Heart left ventricle (tissue), 16 donors: ENCODE results near the gene PAXX. TPM values are rescaled to one million over a fixed set of nuclear protein-coding genes. Genes with fewer than 3 reads are reported as not detected.

Source experiments
- ATAC-seq, 4 donors: fragments of 200-7000 bp; cut with Tn5 transposase; one replicate each; pipeline ENCODE4 v1.9.1; 2020 to 2022; ENCODE audit warnings: moderate library complexity in 4 of 4, mild to moderate bottlenecking in 3 of 4, moderate number of reproducible peaks in 1 of 4
- DNase-seq, 5 donors: peaks; one replicate each; pipeline ENCODE4 v3.0.0-alpha.2; 2020
- H3K27ac ChIP-seq, 12 donors: fragments of 200-600 bp; sonication (generic) in 4 of 12; one replicate each; pipeline versions ENCODE4 v1.5.0 to v1.8.0; 2016 to 2022; ENCODE audit warnings: mild to moderate bottlenecking in 2 of 12
- H3K27me3 ChIP-seq, 9 donors: fragments of 200-600 bp; sonication (generic) in 2 of 9; one replicate each; pipeline versions ENCODE4 v1.5.1 to v1.8.0; 2016 to 2022; ENCODE audit warnings: mild to moderate bottlenecking in 3 of 9
- H3K36me3 ChIP-seq, 9 donors: fragments of 200-600 bp; sonication (generic) in 2 of 9; one replicate each; pipeline versions ENCODE4 v1.5.0 to v1.8.0; 2018 to 2022; ENCODE audit warnings: mild to moderate bottlenecking in 2 of 9
- H3K4me1 ChIP-seq, 12 donors: fragments of 200-600 bp; sonication (generic) in 4 of 12; one replicate each; pipeline versions ENCODE4 v1.5.0 to v1.8.0; 2016 to 2022; ENCODE audit warnings: mild to moderate bottlenecking in 3 of 12
- H3K4me3 ChIP-seq, 12 donors: fragments of 200-600 bp; sonication (generic) in 4 of 12; one replicate each; pipeline versions ENCODE4 v1.5.0 to v1.8.0; 2017 to 2022; ENCODE audit warnings: mild to moderate bottlenecking in 9 of 12, moderate library complexity in 4 of 12
- H3K9me3 ChIP-seq, 12 donors: fragments of 200-600 bp; sonication (generic) in 4 of 12; one replicate each; pipeline versions ENCODE4 v1.5.0 to v1.8.0; 2016 to 2022; ENCODE audit warnings: mild to moderate bottlenecking in 1 of 12
- POLR2A ChIP-seq, 2 donors: fragments of 450-650 bp; IDR thresholded peaks; one replicate each; pipeline ENCODE4 v1.6.1; 2017; ENCODE audit warnings: antibody characterized with exemption in 2 of 2, mild to moderate bottlenecking in 2 of 2, moderate library complexity in 2 of 2
- WGBS, 4 donors: extraction: QIAGEN DNeasy Blood & Tissue Kit in 2 of 4; methylation state at CpG; one replicate each; pipeline versions ENCODE4 v1.1.5 to v1.1.7; 2013 to 2018; 5-methylcytosine and 5-hydroxymethylcytosine counted together
- intact Hi-C, 10 donors: fragments of 100-400 bp; cut with DNase I; formaldehyde crosslinking; loops; one replicate each; pipeline versions ENCODE4 v1.11.1 to v1.14.2; 2022
- polyA plus RNA-seq, 2 donors: library from polyadenylated mRNA; stranded (reverse); fragments of 200-250 nt; gene quantifications; one replicate each; pipeline ENCODE4 v1.2.3, GENCODE V29; 2013
- total RNA-seq, 9 donors: library from RNA; depleted of rRNA in 2 of 9; stranded (reverse); fragments of >200 nt in 2 of 9; fragmentation: NEBNext Ultra II Directional in 3 of 9; extraction: Animal tissue kit (Norgen Biotek cat#: 25700) in 3 of 9; gene quantifications; one replicate each; pipeline versions ENCODE4 v1.1.0 to v1.2.4, GENCODE V29; 2016 to 2023
- TF ChIP-seq, protein P1 (sequence below), 12 donors: fragments of 200-600 bp; sonication (generic) in 4 of 12; IDR thresholded peaks; one replicate each; pipeline versions ENCODE4 v1.5.0 to v1.8.0; 2018 to 2022; ENCODE audit warnings: antibody characterized with exemption in 12 of 12, mild to moderate bottlenecking in 5 of 12
- donor health status: ischemic (EF 13 %, LVEDD 7.1; RV severe dilation, severe dysfunction).
- donor health status: healthy with polysubstance abuse.
- donor health status: DM: no; HTN: yes; CAD: no.
- donor health status: DM: no; HTN: no; CAD: no.
- donor health status: ischemic (EF 25% LVEDD 6.9; RV normal size, moderate dysfunction).
- donor health status: ischemic (EF 25% LVEDD 5.7; RV mildly dilated, moderate dysfunction).
- donor health status: healthy.
- donor health status: DM: yes; HTN: yes; CAD: no.
- donor health status: ischemic (EF 35%, LVEDD 5.7; RV mildly dilated, moderate dysfunction).
- donor health status: nonischemic (EF 11% LVEDD 7.7; RV severe dilation, severe dysfunction).
- donor health status: DM: yes; HTN: yes; CAD: no.
- donor health status: PGD.
- donor health status: ischemic (EF 29% LVEDD 5.4; RV normal size, mild dysfunction).
- donor health status: nonischemic (EF 23%, LVEDD 6.1; RV moderate dilation, normal function).

Gene PAXX
- total and polyA plus RNA-seq, 11 donors, result 15.0 to 57.3 (median 20.9) TPM

GRCh38 chr9:137007816-137008270, 15.6 kb downstream of the PAXX start:
- WGBS, 4 donors, result 82 to 92% (median 89%) methylated on average over 5 to 13 of the region's 13 CpGs

DNA sequence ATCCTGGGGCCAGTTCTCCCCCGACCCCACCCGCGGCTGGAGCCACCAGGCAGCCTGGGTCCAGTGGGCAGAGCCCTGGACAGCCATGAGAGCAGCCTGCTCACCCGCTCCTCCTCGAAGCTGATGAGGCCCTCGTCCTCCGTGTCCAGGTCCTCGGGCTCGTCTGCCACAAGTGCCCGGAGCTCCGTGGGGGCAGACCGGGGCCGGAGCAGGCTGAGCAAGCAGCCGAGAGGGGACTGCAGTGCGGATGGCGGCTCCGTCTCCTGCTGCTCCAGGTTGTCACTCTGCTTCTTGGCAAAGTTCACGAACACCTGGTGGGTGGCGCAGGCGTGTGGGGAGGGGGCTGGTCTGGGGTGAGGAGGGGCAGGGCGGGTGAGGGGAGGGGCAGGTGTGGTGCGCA, 16.1 kb downstream of the PAXX start:
- 84 to 92% (median 86%) methylated on average over 3 to 22 of the region's 22 CpGs for WGBS, 4 donors
- TF ChIP-seq POLR2A (IDR thresholded peaks at IDR 0.05), result no peak
- TF ChIP-seq, protein P1, sequence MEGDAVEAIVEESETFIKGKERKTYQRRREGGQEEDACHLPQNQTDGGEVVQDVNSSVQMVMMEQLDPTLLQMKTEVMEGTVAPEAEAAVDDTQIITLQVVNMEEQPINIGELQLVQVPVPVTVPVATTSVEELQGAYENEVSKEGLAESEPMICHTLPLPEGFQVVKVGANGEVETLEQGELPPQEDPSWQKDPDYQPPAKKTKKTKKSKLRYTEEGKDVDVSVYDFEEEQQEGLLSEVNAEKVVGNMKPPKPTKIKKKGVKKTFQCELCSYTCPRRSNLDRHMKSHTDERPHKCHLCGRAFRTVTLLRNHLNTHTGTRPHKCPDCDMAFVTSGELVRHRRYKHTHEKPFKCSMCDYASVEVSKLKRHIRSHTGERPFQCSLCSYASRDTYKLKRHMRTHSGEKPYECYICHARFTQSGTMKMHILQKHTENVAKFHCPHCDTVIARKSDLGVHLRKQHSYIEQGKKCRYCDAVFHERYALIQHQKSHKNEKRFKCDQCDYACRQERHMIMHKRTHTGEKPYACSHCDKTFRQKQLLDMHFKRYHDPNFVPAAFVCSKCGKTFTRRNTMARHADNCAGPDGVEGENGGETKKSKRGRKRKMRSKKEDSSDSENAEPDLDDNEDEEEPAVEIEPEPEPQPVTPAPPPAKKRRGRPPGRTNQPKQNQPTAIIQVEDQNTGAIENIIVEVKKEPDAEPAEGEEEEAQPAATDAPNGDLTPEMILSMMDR (IDR thresholded peaks at IDR 0.05), result no peak
- H3K9me3 ChIP-seq, result peaks cover 0 to 6% (median 0%) of the 10 kb centered on the region in 12 donors
- H3K27ac ChIP-seq, result no peak overlapping the region
- H3K4me1 ChIP-seq, result peaks cover 0 to 7% (median 0%) of the 10 kb centered on the region in 12 donors
- DNase-seq (no peak), ATAC-seq (no peak)
- intact Hi-C loops, result no loop called here
- peaks cover 0 to 43% (median 19%) of the 10 kb centered on the region in 9 donors for H3K36me3 ChIP-seq
- no peak overlapping the region for H3K4me3 ChIP-seq
- H3K27me3 ChIP-seq, result no peaks in the 10 kb centered on the region

More at GRCh38 chr9:137007816-137008270, 15.6 kb downstream of the PAXX start:
- H3K4me1 ChIP-seq, result peaks cover 0 to 7% (median 0%) of the 10 kb centered on the region in 12 donors
- DNase-seq, result no peak
- H3K27ac ChIP-seq, result no peak overlapping the region
- peak in 1 of 4 donors; percentile 14 for ATAC-seq
- H3K9me3 ChIP-seq, result peaks cover 0 to 6% (median 0%) of the 10 kb centered on the region in 12 donors
- intact Hi-C loops, result no loop called here
- no peak for TF ChIP-seq POLR2A (IDR thresholded peaks at IDR 0.05)
- TF ChIP-seq, protein P1 (IDR thresholded peaks at IDR 0.05), result no peak
- no peak overlapping the region for H3K4me3 ChIP-seq
- peaks cover 0 to 40% (median 19%) of the 10 kb centered on the region in 9 donors for H3K36me3 ChIP-seq
- no peaks in the 10 kb centered on the region for H3K27me3 ChIP-seq

DNA sequence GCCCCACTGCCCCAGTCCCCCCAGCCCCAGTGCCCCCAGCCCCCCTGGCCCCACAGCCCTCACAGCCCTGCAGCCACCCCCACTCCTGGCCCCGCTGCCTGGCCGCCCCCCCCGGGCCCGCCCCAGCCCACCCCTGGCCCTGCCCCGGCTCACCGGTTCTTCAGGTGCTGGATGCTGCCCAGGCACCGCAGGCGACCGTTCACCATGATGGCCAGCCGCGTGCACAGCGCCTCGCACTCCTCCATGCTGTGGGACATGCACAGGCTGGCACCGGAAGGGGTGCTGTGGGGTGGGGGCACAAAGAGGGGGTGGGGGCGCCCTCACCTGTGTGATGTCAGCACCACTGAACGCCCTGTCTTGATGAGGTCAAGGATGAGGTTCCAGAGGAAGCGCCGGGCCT, 17.0 kb downstream of the PAXX start:
- no peaks in the 10 kb centered on the region for H3K27me3 ChIP-seq
- ATAC-seq, result no peak
- TF ChIP-seq, protein P1 (IDR thresholded peaks at IDR 0.05), result no peak
- no peak for TF ChIP-seq POLR2A (IDR thresholded peaks at IDR 0.05)
- 93 to 98% (median 94%) methylated on average over 9 to 18 of the region's 18 CpGs for WGBS, 4 donors
- no peak for DNase-seq
- intact Hi-C loops, result no loop called here
- H3K27ac ChIP-seq, result no peak overlapping the region
- H3K36me3 ChIP-seq, result peaks cover 0 to 52% (median 19%) of the 10 kb centered on the region in 9 donors
- H3K9me3 ChIP-seq, result peaks cover 0 to 6% (median 0%) of the 10 kb centered on the region in 12 donors
- H3K4me3 ChIP-seq, result no peak overlapping the region
- H3K4me1 ChIP-seq, result peaks cover 0 to 7% (median 0%) of the 10 kb centered on the region in 12 donors

DNA sequence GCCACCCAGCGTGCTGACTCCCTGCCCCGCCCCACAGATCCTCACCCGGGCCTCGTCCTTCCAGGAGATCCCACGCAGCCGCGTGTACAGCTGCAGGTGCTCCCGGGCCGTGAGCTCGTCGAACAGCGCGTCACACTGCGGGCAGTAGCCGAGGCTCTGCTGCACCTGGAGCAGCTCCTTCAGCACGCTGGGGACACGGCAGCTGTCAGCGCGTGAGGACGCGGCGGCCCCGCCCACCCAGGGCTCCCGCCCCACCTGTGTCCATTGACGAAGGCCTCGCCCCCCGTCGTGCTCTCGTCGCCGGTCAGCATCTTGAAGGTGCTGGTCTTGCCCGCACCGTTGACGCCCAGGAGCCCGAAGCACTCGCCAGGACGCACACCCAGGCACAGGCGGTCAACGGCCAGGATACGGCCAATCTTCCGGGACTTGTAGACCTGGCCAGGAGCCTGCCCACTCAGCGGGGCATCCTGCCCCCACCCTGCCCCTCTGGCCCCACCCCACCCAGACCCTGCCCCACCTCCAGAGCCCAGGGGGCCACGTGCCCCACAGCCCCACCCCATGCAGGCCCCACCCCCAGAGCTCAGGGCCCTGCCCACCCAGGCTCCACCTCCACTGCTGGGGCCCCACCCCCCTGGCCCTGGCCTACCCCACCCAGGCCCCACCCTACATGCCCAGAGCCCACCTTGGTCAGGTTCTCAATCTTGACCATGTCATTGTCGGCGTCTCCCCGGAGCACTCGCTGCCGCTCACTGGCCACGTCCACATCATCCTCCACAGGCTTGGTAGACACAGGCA, 17.9 kb downstream of the PAXX start:
- ATAC-seq (no peak), DNase-seq (no peak)
- Histone ChIP-seq H3K27me3 (no peaks in the 10 kb centered on the region), H3K27ac (no peak overlapping the region), H3K4me3 (no peak overlapping the region), H3K36me3 (peaks cover 0 to 61% (median 26%) of the 10 kb centered on the region in 9 donors), H3K4me1 (peaks cover 0 to 7% (median 0%) of the 10 kb centered on the region in 12 donors), H3K9me3 (no peaks in the 10 kb centered on the region)
- TF ChIP-seq POLR2A (IDR thresholded peaks at IDR 0.05), result no peak
- TF ChIP-seq, protein P1 (IDR thresholded peaks at IDR 0.05), result no peak
- 95 to 97% (median 96%) methylated on average over 30 to 49 of the region's 49 CpGs for WGBS, 4 donors
- intact Hi-C loops, result no loop called here
